ENCODE measurements around the gene VWF. TPM values are rescaled to one million over a fixed set of nuclear protein-coding genes. Genes with fewer than 3 reads are reported as not detected.
A peak's percentile ranks its signal among the peaks of the same experiment; 100 is the strongest.

Gene VWF
- total RNA-seq, 3 donors from 2014 or later, result 34.3 to 82.5 (median 72.9) TPM

GRCh38 chr12:5989621-5990020 is 134.8 kb downstream of the VWF start:
- no peak for TF ChIP-seq CTCF (IDR thresholded peaks at IDR 0.05)
- H3K4me1 ChIP-seq (ENCODE audit: low read depth), result no peaks in the 10 kb centered on the region
- ATAC-seq (no peak), DNase-seq (no peak)
- intact Hi-C loops (cut with DNase I, micrococcal nuclease), result loop anchor here (2.0 to 10.0 kb wide), 3 partner anchors 48 to 295 kb away; no protein-coding TSS in a partner anchor
- H3K4me3 ChIP-seq, result no peak overlapping the region
- no peaks in the 10 kb centered on the region for H3K9me3 ChIP-seq
- no peaks in the 10 kb centered on the region for H3K36me3 ChIP-seq (ENCODE audit: low read depth)

- peak; percentile 98 for ATAC-seq
- DNase-seq, result peak; percentile 76 to 87 (median 85)
- TF ChIP-seq CTCF (IDR thresholded peaks at IDR 0.05), result peak; percentile 94
- no peaks in the 10 kb centered on the region for H3K4me1 ChIP-seq (ENCODE audit: low read depth)
- intact Hi-C loops (cut with DNase I, micrococcal nuclease), result loop anchor here (2.0 to 10.0 kb wide), 2 partner anchors 50 to 296 kb away; no protein-coding TSS in a partner anchor
- no peaks in the 10 kb centered on the region for H3K9me3 ChIP-seq
- no peaks in the 10 kb centered on the region for H3K36me3 ChIP-seq (ENCODE audit: low read depth)
- no peak overlapping the region for H3K4me3 ChIP-seq
Measured at GRCh38 chr12:5988659-5989116, 135.8 kb downstream of the VWF start.

GRCh38 chr12:5988088-5988487 is 136.4 kb downstream of the VWF start:
- TF ChIP-seq CTCF (IDR thresholded peaks at IDR 0.05), result no peak
- H3K36me3 ChIP-seq (ENCODE audit: low read depth), result no peaks in the 10 kb centered on the region
- no peak overlapping the region for H3K4me3 ChIP-seq
- H3K9me3 ChIP-seq, result no peaks in the 10 kb centered on the region
- H3K4me1 ChIP-seq (ENCODE audit: low read depth), result no peaks in the 10 kb centered on the region
- DNase-seq, result no peak
- intact Hi-C loops (cut with DNase I, micrococcal nuclease), result loop anchor here (2.0 to 10.0 kb wide), 2 partner anchors 51 to 297 kb away; no protein-coding TSS in a partner anchor
- no peak for ATAC-seq

- Histone ChIP-seq H3K9me3 (no peaks in the 10 kb centered on the region), H3K4me1 (ENCODE audit: low read depth) (no peaks in the 10 kb centered on the region), H3K4me3 (no peak overlapping the region), H3K36me3 (ENCODE audit: low read depth) (no peaks in the 10 kb centered on the region)
- no peak for TF ChIP-seq CTCF (IDR thresholded peaks at IDR 0.05)
- ATAC-seq (no peak), DNase-seq (no peak)
- intact Hi-C loops (cut with DNase I, micrococcal nuclease), result loop anchor here in 1 of 2 donors (10.0 kb wide), 1 partner anchor 297 kb away; no protein-coding TSS in a partner anchor
Measured at GRCh38 chr12:5987573-5987972, 136.9 kb downstream of the VWF start.

GRCh38 chr12:5985471-5985870 is 139.0 kb downstream of the VWF start:
- H3K4me3 ChIP-seq, result no peak overlapping the region
- ATAC-seq (no peak), DNase-seq (no peak)
- H3K36me3 ChIP-seq (ENCODE audit: low read depth), result no peaks in the 10 kb centered on the region
- no peaks in the 10 kb centered on the region for H3K9me3 ChIP-seq
- intact Hi-C loops (cut with DNase I, micrococcal nuclease), result loop anchor here in 1 of 2 donors (10.0 kb wide), 1 partner anchor 299 kb away; no protein-coding TSS in a partner anchor
- no peaks in the 10 kb centered on the region for H3K4me1 ChIP-seq (ENCODE audit: low read depth)
- TF ChIP-seq CTCF (IDR thresholded peaks at IDR 0.05), result no peak
